Thyroid gland (tissue), 4 donors: ENCODE results near the gene ENDOV.

Experiments used
- POLR2A ChIP-seq, 2 donors: fragments of 450-650 bp; IDR thresholded peaks; one replicate each; pipeline ENCODE4 v1.6.1; 2017; ENCODE audit warnings: antibody characterized with exemption in 2 of 2, mild to moderate bottlenecking in 2 of 2, moderate library complexity in 1 of 2
- TF ChIP-seq, protein P1 (sequence below), 6 experiments: fragments of 200-600 bp in 3 of 6; fragments of 450-650 bp in 3 of 6; sonication (generic) in 3 of 6; IDR thresholded peaks; one replicate each; pipeline ENCODE4 v1.5.1; 2016 to 2019; ENCODE audit warnings: antibody characterized with exemption in 6 of 6, mild to moderate bottlenecking in 2 of 6, inconsistent platforms in 1 of 6, moderate library complexity in 1 of 6

- TF ChIP-seq, protein P1, sequence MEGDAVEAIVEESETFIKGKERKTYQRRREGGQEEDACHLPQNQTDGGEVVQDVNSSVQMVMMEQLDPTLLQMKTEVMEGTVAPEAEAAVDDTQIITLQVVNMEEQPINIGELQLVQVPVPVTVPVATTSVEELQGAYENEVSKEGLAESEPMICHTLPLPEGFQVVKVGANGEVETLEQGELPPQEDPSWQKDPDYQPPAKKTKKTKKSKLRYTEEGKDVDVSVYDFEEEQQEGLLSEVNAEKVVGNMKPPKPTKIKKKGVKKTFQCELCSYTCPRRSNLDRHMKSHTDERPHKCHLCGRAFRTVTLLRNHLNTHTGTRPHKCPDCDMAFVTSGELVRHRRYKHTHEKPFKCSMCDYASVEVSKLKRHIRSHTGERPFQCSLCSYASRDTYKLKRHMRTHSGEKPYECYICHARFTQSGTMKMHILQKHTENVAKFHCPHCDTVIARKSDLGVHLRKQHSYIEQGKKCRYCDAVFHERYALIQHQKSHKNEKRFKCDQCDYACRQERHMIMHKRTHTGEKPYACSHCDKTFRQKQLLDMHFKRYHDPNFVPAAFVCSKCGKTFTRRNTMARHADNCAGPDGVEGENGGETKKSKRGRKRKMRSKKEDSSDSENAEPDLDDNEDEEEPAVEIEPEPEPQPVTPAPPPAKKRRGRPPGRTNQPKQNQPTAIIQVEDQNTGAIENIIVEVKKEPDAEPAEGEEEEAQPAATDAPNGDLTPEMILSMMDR (IDR thresholded peaks at IDR 0.05), result no peak
- no peak for TF ChIP-seq POLR2A (IDR thresholded peaks at IDR 0.05)
These were observed 26.8 kb upstream of the ENDOV start for GRCh38 chr17:80388175-80388574.
